T47D (cell line): ENCODE results near the gene MCM8.

Experiments used
- DNase-seq, 2 experiments: peaks; one replicate each; pipeline versions ENCODE4 v3.0.0 to v3.0.0-alpha.2; 2011 to 2012; ENCODE audit warnings: low read depth in 1 of 2, low spot score in 1 of 2
- JUND ChIP-seq: IDR thresholded peaks from 2 replicates; pipeline ENCODE4 v1.6.1; 2012; ENCODE audit warnings: low read depth
- in situ Hi-C: cut with HindIII; loops from 2 replicates; pipeline ENCODE4 v1.10.0; 2016; ENCODE audit warnings: low sequenced_read_pairs, low pct_unique_long_range_greater_than_20kb

MCM8 gene

DNA sequence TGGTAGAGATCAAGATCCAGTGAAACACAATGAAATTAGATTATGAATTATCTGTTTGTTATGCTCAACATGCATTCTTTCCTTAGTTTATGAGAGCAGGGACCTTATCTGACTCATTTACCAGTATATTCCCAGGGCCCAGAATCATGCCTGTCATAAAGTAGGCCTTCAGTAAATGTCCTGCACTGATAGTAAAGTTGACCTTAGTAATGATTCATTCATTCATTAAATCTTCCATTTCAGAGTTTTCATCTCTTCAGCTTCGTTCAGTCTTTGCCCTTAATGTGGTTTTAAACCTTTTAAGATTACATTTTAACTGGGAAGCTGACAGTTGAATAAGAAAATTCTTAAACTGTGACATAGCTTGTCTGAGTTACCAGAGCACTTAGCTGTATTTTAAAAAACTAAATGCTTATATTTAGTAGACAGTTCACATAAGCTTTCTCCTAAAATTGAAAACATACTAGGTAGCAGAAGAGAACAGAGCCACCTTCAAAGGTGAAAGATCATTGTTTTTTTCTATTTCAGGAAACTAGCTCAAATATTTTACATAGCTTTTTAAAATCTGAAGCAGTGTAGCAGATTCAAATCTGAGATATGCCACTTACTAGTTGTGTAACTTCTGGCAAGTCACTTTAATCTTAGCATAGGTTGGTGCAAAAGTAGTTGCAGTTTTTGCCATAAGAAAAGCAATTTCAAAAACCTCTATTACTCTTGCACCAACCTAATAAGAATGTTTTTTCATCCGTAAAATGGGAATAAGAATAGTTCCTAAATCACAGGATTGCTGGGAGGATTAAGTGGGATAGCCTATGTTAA lies 41.4 kb downstream of the MCM8 start:
- no peak for DNase-seq
- in situ Hi-C loops: no loop called here
- no peak for TF ChIP-seq JUND

DNA sequence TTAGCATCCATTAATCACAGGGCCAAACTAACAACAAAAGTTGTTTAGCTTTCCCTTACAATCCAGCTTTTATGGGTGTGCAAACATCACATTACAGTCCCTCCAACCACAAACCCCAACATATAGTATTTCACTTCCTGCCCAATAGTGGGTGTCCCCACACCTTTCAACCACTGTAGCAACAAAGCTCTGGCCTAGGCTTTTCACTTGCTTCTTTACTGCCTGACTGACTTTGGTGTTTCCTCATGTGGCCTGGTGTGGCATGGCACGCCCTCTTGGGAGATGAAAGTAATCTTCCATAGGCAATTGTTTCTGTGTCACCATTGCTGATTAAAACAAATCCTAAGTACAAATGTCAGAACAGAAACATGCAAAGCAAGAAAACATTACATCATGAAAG lies 46.3 kb downstream of the MCM8 start:
- peak in 1 of 2 experiments; percentile 19 for DNase-seq
- no peak for TF ChIP-seq JUND
- in situ Hi-C loops: no loop called here

DNA sequence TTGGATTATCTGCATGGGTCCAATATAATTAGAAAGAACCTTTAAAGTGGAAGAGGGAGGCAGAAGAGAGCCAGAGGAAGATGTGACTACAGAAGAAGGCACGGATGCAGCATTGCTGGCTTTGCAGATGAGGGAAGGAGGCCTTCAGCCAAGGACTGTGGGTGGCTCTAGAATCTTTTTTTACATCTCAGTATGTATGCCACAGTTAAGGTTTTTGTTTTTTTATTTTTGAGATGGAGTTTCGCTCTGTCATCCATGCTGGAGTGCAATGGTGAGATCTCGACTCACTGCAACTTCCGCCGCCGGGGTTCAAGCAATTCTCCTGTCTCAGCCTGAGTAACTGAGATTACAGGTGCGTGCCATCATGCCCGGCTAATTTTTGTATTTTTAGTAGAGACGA lies 49.3 kb downstream of the MCM8 start:
- in situ Hi-C loops: no loop called here
- no peak for TF ChIP-seq JUND
- DNase-seq: no peak

DNA sequence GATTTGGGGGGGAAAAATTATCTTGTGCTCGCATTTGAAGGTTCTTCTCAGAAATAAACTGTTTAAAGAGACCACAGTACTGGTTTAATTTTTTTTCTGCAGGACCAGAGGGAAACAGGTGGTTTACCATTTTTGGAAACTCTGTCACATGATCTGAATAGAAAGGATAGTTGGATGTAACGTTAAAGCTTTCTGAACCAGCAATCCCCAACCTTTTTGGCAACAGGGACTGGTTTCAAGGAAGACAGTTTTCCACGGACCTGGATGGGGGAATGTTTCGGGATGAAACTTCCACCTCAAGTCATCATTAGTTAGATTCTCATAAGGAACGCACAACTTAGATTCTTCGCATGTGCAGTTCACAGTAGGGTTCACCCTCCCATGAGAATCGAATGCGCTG lies 50.4 kb downstream of the MCM8 start:
- no peak for TF ChIP-seq JUND
- in situ Hi-C loops: no loop called here
- DNase-seq: no peak

DNA sequence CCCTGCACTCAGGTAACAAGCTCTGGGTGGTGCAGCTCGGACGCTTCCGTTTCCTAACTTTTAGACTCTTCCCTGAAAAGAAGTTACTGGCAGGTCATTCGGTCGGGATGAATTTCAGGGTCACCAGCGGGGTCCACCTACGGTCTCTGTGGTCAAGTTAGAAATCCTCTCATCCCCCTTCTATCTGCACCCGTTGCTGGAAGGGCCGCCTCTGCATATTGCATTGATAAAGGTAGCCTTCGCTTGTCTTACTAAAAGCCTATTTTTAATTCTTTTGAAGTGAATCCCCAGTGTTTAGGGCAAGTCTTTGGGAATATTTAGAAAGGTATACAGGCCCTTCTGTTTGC lies 56.1 kb downstream of the MCM8 start:
- TF ChIP-seq JUND: no peak
- DNase-seq: no peak
- in situ Hi-C loops: no loop called here

DNA sequence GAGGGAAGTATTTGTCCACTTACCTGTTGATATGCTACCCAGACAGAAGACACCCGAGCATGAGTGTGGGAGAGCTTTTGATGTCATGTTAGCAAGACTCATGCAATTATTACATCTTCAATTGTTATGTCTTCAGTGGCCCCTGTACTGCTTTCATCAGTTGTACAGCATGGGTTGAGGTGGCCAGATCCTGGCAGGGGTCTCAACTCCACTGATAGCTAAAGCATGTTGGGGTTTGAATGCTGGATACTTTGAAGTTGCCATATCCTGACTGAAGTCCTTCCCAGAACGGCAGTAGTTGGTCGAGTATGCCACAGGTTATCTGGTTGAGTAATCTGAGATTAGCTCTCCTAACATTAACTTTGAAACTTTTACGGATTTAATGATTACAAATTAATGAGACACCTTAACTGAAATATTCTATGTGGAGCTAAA lies 56.7 kb downstream of the MCM8 start:
- no peak for TF ChIP-seq JUND
- DNase-seq: no peak
- in situ Hi-C loops: no loop called here

DNA sequence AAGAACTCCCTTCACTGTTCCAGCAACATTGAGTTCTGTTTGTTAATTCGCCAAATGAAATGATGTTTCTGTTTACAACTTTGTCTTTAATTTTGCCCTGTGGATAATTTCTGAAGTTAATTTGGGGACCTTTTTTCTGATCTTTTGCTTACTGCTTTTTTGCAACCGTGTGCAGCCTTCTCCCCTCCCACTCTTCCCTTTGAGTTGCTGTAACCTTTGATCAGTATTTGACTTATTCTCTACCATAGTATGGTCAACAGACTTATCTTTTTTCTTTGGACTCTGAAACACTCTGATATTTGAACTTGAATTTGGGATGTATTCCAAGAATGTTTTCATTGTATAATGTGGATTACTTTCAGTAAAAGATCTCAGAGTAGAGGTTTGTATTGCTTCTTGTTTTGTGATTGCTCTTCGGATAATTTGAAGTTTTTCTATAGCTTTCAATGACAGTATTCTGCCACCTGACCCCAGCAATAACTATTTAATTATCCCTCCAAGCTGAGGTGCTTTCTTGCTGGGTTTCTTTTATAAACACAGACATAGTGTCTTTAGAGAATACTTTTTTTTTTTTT lies 57.2 kb downstream of the MCM8 start:
- in situ Hi-C loops: no loop called here
- no peak for DNase-seq
- no peak for TF ChIP-seq JUND

DNA sequence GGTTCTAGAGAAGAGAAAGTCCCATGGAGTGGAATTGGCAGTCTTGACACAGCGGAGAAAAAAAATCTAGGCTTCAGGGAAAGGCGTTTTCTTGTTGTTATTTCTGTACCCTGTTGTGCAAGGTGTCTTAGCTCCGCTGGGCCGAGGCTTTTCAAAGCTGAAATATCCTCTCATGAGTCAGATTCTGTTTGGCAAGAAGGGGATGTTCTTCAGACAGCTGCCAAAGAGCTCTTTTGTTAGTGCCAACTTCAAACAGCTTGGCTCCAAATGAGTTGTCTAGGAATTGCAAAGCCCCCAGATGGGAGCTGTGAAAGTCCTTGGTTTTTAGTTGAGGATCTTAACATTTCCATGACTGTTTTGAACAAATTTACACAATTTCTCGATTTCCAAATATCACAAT lies 57.8 kb downstream of the MCM8 start:
- in situ Hi-C loops: no loop called here
- DNase-seq: no peak
- TF ChIP-seq JUND: no peak

DNA sequence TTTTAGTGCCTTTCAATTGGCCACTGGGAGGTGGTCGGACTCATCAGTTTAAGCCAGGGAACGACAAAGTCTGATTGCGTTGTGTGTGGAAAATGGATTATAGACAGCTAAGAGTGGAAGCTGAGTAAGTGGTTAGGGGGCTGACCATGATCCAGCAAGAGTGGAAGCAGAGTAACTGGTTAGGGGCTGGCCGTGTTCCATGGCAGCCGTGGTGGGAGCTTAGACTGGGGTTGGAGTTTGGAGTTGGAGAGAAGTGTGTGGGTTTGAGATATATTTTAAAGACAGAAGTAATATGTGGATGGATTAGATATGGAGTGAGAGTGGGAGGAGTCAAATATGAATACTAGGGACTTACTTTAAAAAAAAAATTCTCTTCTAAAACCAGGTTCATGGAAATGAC lies 61.7 kb downstream of the MCM8 start:
- no peak for TF ChIP-seq JUND

DNA sequence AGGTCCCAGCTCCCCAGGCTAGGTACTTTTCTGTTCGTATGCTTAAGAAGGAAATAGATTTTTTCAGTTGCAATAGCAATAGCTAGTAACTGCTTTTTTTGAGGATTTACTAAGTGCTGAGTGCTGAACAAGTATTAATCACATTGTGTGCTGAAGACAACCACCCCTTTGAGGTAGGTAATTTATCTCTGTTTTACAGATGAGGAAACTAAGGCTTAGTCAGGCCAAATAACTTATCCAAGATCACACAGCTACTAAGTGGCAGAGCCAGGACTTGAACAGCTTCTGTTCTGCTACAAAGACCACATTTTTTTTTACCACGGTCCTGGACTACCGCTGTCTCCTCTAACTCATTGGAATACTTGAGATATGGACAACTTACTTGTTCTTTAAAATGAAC lies 63.6 kb downstream of the MCM8 start:
- no peak for DNase-seq
- TF ChIP-seq JUND: no peak
- in situ Hi-C loops: no loop called here

More for the DNA sequence above, 61.7 kb downstream of the MCM8 start:
- in situ Hi-C loops: no loop called here
- no peak for DNase-seq

DNA sequence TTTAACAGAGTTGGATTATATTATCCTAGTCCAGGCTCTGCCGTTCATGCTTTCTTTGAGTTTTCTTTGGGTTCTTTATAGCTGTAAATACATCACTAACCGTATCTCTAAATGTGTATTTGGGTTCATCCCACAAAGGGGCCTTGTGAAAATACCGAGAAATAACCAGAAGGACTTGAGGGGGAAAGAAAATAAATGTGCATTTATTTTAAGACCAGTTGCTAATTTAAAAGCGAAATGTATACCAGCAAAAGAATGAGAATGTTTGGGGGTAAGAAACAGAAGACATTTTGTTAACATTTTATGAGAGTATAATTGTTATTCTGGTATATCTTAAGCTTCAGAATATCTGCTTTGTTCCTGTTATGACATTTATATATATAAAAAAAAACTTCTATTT lies 64.5 kb downstream of the MCM8 start:
- no peak for DNase-seq
- in situ Hi-C loops: no loop called here
- TF ChIP-seq JUND: no peak

DNA sequence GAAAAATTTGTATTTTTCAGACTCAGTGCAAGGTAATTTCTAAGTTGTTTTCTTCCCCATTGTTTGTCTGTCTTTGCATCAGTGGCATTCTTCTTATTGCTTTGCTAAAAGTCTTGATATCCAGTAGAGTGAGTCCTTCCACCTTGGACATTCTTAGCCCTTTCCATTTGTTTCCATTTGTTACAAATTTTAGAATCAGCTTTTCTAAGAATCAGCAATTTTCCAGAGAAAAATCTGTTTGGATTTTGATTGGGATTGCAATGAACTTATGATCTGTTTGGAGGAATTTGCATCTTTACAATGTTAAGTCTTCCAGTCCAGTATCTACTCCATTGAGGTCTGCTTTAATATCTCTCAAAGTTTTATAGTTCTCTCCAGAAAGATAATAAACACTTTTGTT lies 67.0 kb downstream of the MCM8 start:
- TF ChIP-seq JUND: no peak
- in situ Hi-C loops: no loop called here
- DNase-seq: no peak

DNA sequence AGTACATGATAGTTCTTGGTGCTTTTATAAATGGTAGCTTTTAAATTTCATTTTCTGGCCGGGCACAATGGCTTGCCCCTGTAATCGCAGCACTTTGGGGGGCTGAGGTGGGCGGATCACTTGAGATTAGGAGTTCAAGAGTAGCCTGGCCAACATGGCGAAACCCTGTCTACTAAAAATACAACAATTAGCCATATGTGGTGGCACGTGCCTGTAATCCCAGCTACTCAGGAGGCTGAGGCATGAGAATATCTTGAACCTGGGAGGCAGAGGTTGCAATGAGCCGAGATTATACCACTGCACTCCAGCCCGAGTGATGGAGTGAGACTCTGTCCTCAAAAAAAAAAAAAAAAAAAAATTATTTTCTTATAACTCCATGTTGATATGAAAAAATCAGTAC lies 67.4 kb downstream of the MCM8 start:
- DNase-seq: no peak
- in situ Hi-C loops: no loop called here
- no peak for TF ChIP-seq JUND

DNA sequence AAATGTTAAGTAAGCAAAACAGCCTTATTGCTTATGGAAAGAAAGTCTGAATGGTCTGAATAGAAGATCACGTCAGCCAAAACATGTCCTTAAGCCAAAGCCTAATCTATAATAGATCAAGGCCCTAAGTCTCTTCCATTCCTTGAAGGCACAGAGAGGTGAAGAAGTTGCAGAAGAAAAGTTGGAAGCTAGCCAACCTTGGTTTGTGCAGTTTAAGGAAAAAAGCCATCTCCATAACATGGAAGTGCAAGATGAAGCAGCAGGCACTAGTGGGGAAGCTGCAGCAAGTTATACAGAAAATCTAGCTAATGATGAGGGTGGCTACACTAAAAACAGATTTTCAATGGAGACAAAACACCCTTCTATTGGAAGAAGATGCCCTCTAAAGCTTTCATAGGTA lies 74.3 kb downstream of the MCM8 start:
- no peak for DNase-seq

More for the DNA sequence above, 74.3 kb downstream of the MCM8 start:
- TF ChIP-seq JUND: no peak
- in situ Hi-C loops: no loop called here
